HCT116 (cell line): ENCODE results near the gene PDE7B. TPM values are rescaled to one million over a fixed set of nuclear protein-coding genes. Genes with fewer than 3 reads are reported as not detected.

ENCODE experiments used
- ATAC-seq: fragments of 200-7000 bp; cut with Tn5 transposase; 2 replicates; pipeline ENCODE4 v1.9.1; 2020; ENCODE audit warnings: mild to moderate bottlenecking, moderate library complexity
- BruUV-seq: library from RNA; stranded (reverse); fragments of 400-500 nt; replicated peaks from 2 replicates; lab custom pipeline; 2021; lab: Mats Ljungman, UMichigan
- CTCF ChIA-PET: fragments of 300-600 bp; sonication (Branson Sonifier 250); formaldehyde crosslinking; loops from one replicate; lab custom pipeline; 2021; ENCODE audit warnings: antibody characterized with exemption; lab: Charles Lee
- POLR2A ChIA-PET: fragments of 300-600, 350-600 bp; sonication (Branson Sonifier 250); formaldehyde crosslinking; loops from one replicate; lab custom pipeline; 2021; ENCODE audit warnings: antibody characterized with exemption; lab: Charles Lee
- RAD21 ChIA-PET, 2 experiments: fragments of 300-600 bp; sonication (Branson Sonifier 250); formaldehyde crosslinking; loops; one replicate each; lab custom pipeline; 2023; ENCODE audit warnings: low total read pairs in 2 of 2; ENCODE audit not compliant: uncharacterized antibody in 2 of 2, unreplicated experiment in 2 of 2, low non-redundant PET in 1 of 2; lab: Charles Lee
- DNase-seq: peaks from one replicate; pipeline ENCODE4 v3.0.0-alpha.2; 2010; ENCODE audit warnings: low read depth, low spot score
- H2AFZ ChIP-seq: fragments of 200-600 bp; shearing (Covaris generic), sonication (generic); 2 replicates; pipeline ENCODE4 v1.6.1; 2017; ENCODE audit warnings: low read depth, mixed run types, mixed read lengths, antibody characterized with exemption, low read length; ENCODE audit not compliant: poor library complexity, severe bottlenecking
- H3K27ac ChIP-seq: 2 replicates; pipeline ENCODE4 v1.5.1; 2012; ENCODE audit warnings: low read depth, low read length
- H3K27me3 ChIP-seq: fragments of 200-600 bp; sonication (generic); 2 replicates; pipeline ENCODE4 v1.6.1; 2016; ENCODE audit warnings: mixed run types, low read length, mixed read lengths; ENCODE audit not compliant: insufficient read depth
- H3K36me3 ChIP-seq, 2 experiments: fragments of 200-500 bp in 1 of 2; fragments of 200-600 bp in 1 of 2; sonication (Bioruptor generic) in 1 of 2; sonication (generic) in 1 of 2; 2 replicates each; pipeline versions ENCODE4 v1.5.1 to v1.6.1; 2014 to 2016; ENCODE audit warnings: low read length in 2 of 2, inconsistent platforms in 1 of 2, mixed read lengths in 1 of 2, mixed run types in 1 of 2; ENCODE audit not compliant: insufficient read depth in 2 of 2, control insufficient read depth in 1 of 2
- H3K4me1 ChIP-seq, 2 experiments: fragments of 200-600 bp in 1 of 2; sonication (generic) in 1 of 2; 2 replicates each; pipeline versions ENCODE4 v1.5.1 to v1.6.1; 2012 to 2017; ENCODE audit warnings: low read length in 2 of 2, inconsistent platforms in 1 of 2, mild to moderate bottlenecking in 1 of 2, mixed read lengths in 1 of 2, mixed run types in 1 of 2, moderate library complexity in 1 of 2; ENCODE audit not compliant: insufficient read depth in 2 of 2, control insufficient read depth in 1 of 2
- H3K4me2 ChIP-seq: fragments of 200-600 bp; sonication (generic); 2 replicates; pipeline ENCODE4 v1.6.1; 2017; ENCODE audit warnings: mixed run types, low read length, mixed read lengths
- H3K4me3 ChIP-seq, 2 experiments: fragments of 200-600 bp in 1 of 2; sonication (generic) in 1 of 2; replicated peaks in 1 of 2; 2 replicates each; pipeline ENCODE4 v1.5.1; 2011 to 2016; ENCODE audit warnings: low read length in 2 of 2, control low read depth in 1 of 2, low read depth in 1 of 2, mild to moderate bottlenecking in 1 of 2, mixed read lengths in 1 of 2, mixed run types in 1 of 2
- H3K79me2 ChIP-seq: fragments of 200-600 bp; sonication (generic); 2 replicates; pipeline ENCODE4 v1.6.1; 2017; ENCODE audit warnings: mild to moderate bottlenecking, mixed run types, low read length, moderate library complexity, mixed read lengths; ENCODE audit not compliant: insufficient read depth
- H3K9ac ChIP-seq: fragments of 200-600 bp; sonication (generic); 2 replicates; pipeline ENCODE4 v1.6.1; 2016; ENCODE audit warnings: low read length, mixed read lengths
- H3K9me2 ChIP-seq: fragments of 200-600 bp; sonication (generic), shearing (Covaris generic); 2 replicates; pipeline ENCODE4 v1.6.1; 2017; ENCODE audit warnings: mixed run types, mild to moderate bottlenecking, moderate library complexity; ENCODE audit not compliant: insufficient read depth
- H3K9me3 ChIP-seq, 2 experiments: fragments of 200-500 bp in 1 of 2; fragments of 200-600 bp in 1 of 2; sonication (Bioruptor generic) in 1 of 2; sonication (generic) in 1 of 2; 2 replicates each; pipeline ENCODE4 v1.6.1; 2014 to 2017; ENCODE audit warnings: low read length in 2 of 2, mixed read lengths in 2 of 2, inconsistent platforms in 1 of 2, low read depth in 1 of 2, mild to moderate bottlenecking in 1 of 2, mixed run types in 1 of 2, moderate library complexity in 1 of 2; ENCODE audit not compliant: control insufficient read depth in 1 of 2, insufficient read depth in 1 of 2
- H4K20me1 ChIP-seq: fragments of 200-600 bp; sonication (generic), shearing (Covaris generic); 2 replicates; pipeline ENCODE4 v1.6.1; 2017; ENCODE audit warnings: mixed run types, mild to moderate bottlenecking, moderate library complexity; ENCODE audit not compliant: insufficient read depth
- EGR1 ChIP-seq: IDR thresholded peaks from 2 replicates; pipeline ENCODE4 v1.6.1; 2012; ENCODE audit warnings: low read depth
- POLR2A ChIP-seq: IDR thresholded peaks from 2 replicates; pipeline ENCODE4 v1.7.0; 2011; ENCODE audit warnings: borderline replicate concordance; ENCODE audit not compliant: insufficient read depth, insufficient read length; ENCODE audit errors: extremely low read depth
- RAD21 ChIP-seq: IDR thresholded peaks from 2 replicates; pipeline ENCODE4 v1.6.1; 2012; ENCODE audit warnings: low read depth, mild to moderate bottlenecking
- SIN3A ChIP-seq: IDR thresholded peaks from 2 replicates; pipeline ENCODE4 v1.6.1; 2012; ENCODE audit warnings: low read depth
- SRF ChIP-seq: IDR thresholded peaks from 2 replicates; pipeline ENCODE4 v1.6.1; 2012; ENCODE audit warnings: low read depth
- TCF7L2 ChIP-seq: IDR thresholded peaks from 2 replicates; pipeline ENCODE4 v1.7.0; 2011; ENCODE audit warnings: borderline replicate concordance, inconsistent platforms; ENCODE audit not compliant: insufficient read depth, insufficient read length; ENCODE audit errors: extremely low read depth
- YY1 ChIP-seq: IDR thresholded peaks from 2 replicates; pipeline ENCODE4 v1.6.1; 2011; ENCODE audit warnings: low read length, low read depth, moderate library complexity, mild to moderate bottlenecking; ENCODE audit not compliant: insufficient replicate concordance; ENCODE audit errors: extremely low read depth
- ZNF274 ChIP-seq: fragments of 200-500 bp; sonication (Bioruptor generic); IDR thresholded peaks from 2 replicates; pipeline ENCODE4 v1.6.1; 2014; ENCODE audit warnings: mild to moderate bottlenecking, low read depth, low read length, inconsistent platforms
- intact Hi-C: fragments of 100-400 bp; cut with micrococcal nuclease; formaldehyde crosslinking; loops from 2 replicates; pipeline ENCODE4 v1.10.0; 2022
- total RNA-seq: library from RNA; stranded (reverse); gene quantifications from one replicate; pipeline ENCODE4 v1.2.1, GENCODE V29; 2021; ENCODE audit not compliant: unreplicated experiment
- TF ChIP-seq, protein P1 (sequence below): IDR thresholded peaks from 2 replicates; pipeline ENCODE4 v1.6.1; 2011; ENCODE audit warnings: mild to moderate bottlenecking, low read length, moderate library complexity; ENCODE audit not compliant: insufficient replicate concordance; ENCODE audit errors: extremely low read depth
- TF ChIP-seq, protein P2 (sequence below), 3 experiments: fragments of 200-600 bp in 1 of 3; sonication (generic) in 1 of 3; IDR thresholded peaks in 2 of 3; conservative IDR thresholded peaks in 1 of 3; 2 replicates each; pipeline ENCODE4 v1.5.1; 2012 to 2017; ENCODE audit warnings: low read depth in 2 of 3, low read length in 2 of 3, antibody characterized with exemption in 1 of 3, borderline replicate concordance in 1 of 3, control low read depth in 1 of 3, mild to moderate bottlenecking in 1 of 3, mixed read lengths in 1 of 3, mixed run types in 1 of 3, moderate library complexity in 1 of 3; ENCODE audit not compliant: insufficient read depth in 1 of 3
- TF ChIP-seq, protein P3 (sequence below): IDR thresholded peaks from 2 replicates; pipeline ENCODE4 v1.6.1; 2012; ENCODE audit warnings: low read depth

Gene PDE7B
- total RNA-seq, 1 experiment from 2014 or later = 0.61 TPM

DNA sequence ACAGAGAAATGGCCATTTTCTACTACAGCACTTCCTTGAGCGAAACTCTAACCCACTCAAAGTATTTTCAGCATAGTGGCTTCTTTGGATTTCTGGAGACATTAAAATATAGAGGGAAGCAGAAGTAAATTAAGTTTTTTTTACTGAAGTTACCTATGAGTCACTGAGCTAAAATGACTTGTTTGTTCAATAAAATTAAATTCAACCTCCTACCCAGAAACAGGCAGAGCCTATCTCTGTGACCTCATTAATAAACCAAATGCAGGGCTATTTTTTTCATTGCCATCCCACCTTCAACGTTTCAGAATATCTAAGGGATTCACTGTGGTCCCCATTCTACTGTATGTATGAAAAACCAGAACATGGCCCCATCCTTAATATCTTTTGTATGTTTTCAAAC lies 265.6 kb downstream of the PDE7B start:
- ChIA-PET CTCF (no interaction called here), RAD21 (no interaction called here), POLR2A (no interaction called here)
- no TSS peak for BruUV-seq
- Histone ChIP-seq H3K36me3 (no peaks in the 10 kb centered on the region), H2AFZ (no peak overlapping the region), H3K9me2 (no peaks in the 10 kb centered on the region; the same call in 1 of the 2 replicates), H3K4me1 (no peaks in the 10 kb centered on the region), H3K4me3 (no peak overlapping the region), H3K27me3 (no peaks in the 10 kb centered on the region), H3K27ac (no peak overlapping the region), H3K79me2 (no peaks in the 10 kb centered on the region), H3K9ac (no peak overlapping the region), H4K20me1 (no peaks in the 10 kb centered on the region), H3K9me3 (no peaks in the 10 kb centered on the region), H3K4me2 (no peak overlapping the region)
- intact Hi-C loops = no loop called here
- TF ChIP-seq SIN3A (no peak), RAD21 (no peak), POLR2A (no peak), YY1 (no peak), ZNF274 (no peak), TCF7L2 (no peak), SRF (no peak), EGR1 (no peak)
- TF ChIP-seq, protein P1, sequence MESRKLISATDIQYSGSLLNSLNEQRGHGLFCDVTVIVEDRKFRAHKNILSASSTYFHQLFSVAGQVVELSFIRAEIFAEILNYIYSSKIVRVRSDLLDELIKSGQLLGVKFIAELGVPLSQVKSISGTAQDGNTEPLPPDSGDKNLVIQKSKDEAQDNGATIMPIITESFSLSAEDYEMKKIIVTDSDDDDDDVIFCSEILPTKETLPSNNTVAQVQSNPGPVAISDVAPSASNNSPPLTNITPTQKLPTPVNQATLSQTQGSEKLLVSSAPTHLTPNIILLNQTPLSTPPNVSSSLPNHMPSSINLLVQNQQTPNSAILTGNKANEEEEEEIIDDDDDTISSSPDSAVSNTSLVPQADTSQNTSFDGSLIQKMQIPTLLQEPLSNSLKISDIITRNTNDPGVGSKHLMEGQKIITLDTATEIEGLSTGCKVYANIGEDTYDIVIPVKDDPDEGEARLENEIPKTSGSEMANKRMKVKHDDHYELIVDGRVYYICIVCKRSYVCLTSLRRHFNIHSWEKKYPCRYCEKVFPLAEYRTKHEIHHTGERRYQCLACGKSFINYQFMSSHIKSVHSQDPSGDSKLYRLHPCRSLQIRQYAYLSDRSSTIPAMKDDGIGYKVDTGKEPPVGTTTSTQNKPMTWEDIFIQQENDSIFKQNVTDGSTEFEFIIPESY = no peak
- TF ChIP-seq, protein P2, sequence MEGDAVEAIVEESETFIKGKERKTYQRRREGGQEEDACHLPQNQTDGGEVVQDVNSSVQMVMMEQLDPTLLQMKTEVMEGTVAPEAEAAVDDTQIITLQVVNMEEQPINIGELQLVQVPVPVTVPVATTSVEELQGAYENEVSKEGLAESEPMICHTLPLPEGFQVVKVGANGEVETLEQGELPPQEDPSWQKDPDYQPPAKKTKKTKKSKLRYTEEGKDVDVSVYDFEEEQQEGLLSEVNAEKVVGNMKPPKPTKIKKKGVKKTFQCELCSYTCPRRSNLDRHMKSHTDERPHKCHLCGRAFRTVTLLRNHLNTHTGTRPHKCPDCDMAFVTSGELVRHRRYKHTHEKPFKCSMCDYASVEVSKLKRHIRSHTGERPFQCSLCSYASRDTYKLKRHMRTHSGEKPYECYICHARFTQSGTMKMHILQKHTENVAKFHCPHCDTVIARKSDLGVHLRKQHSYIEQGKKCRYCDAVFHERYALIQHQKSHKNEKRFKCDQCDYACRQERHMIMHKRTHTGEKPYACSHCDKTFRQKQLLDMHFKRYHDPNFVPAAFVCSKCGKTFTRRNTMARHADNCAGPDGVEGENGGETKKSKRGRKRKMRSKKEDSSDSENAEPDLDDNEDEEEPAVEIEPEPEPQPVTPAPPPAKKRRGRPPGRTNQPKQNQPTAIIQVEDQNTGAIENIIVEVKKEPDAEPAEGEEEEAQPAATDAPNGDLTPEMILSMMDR (IDR thresholded peaks at IDR 0.05 in 2 of 3, conservative IDR thresholded peaks at IDR 0.05 in 1 of 3; ENCODE audit: borderline replicate concordance in 1 of 3, insufficient read depth in 1 of 3, low read depth in 2 of 3, low read length in 2 of 3) = no peak
- TF ChIP-seq, protein P3, sequence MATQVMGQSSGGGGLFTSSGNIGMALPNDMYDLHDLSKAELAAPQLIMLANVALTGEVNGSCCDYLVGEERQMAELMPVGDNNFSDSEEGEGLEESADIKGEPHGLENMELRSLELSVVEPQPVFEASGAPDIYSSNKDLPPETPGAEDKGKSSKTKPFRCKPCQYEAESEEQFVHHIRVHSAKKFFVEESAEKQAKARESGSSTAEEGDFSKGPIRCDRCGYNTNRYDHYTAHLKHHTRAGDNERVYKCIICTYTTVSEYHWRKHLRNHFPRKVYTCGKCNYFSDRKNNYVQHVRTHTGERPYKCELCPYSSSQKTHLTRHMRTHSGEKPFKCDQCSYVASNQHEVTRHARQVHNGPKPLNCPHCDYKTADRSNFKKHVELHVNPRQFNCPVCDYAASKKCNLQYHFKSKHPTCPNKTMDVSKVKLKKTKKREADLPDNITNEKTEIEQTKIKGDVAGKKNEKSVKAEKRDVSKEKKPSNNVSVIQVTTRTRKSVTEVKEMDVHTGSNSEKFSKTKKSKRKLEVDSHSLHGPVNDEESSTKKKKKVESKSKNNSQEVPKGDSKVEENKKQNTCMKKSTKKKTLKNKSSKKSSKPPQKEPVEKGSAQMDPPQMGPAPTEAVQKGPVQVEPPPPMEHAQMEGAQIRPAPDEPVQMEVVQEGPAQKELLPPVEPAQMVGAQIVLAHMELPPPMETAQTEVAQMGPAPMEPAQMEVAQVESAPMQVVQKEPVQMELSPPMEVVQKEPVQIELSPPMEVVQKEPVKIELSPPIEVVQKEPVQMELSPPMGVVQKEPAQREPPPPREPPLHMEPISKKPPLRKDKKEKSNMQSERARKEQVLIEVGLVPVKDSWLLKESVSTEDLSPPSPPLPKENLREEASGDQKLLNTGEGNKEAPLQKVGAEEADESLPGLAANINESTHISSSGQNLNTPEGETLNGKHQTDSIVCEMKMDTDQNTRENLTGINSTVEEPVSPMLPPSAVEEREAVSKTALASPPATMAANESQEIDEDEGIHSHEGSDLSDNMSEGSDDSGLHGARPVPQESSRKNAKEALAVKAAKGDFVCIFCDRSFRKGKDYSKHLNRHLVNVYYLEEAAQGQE = no peak
- DNase-seq (no peak), ATAC-seq (no peak)
